Osteoblast (primary cell): ENCODE measurements around the gene MAPK7. TPM values are rescaled to one million over a fixed set of nuclear protein-coding genes. Genes with fewer than 3 reads are reported as not detected.
A peak's percentile ranks its signal among the peaks of the same experiment; 100 is the strongest.

ENCODE experiments used
- DNase-seq: peaks from one replicate; pipeline ENCODE4 v3.0.0; 2011; ENCODE audit warnings: low spot score, mixed read lengths; ENCODE audit not compliant: insufficient read length; ENCODE audit errors: missing footprints
- H2AFZ ChIP-seq: 2 replicates; pipeline ENCODE4 v1.6.0; 2011; ENCODE audit warnings: mild to moderate bottlenecking, low read length
- H3K27ac ChIP-seq: 2 replicates; pipeline ENCODE4 v1.5.1; 2011; ENCODE audit warnings: mild to moderate bottlenecking, low read depth, low read length, moderate library complexity
- H3K27me3 ChIP-seq: 2 replicates; pipeline ENCODE4 v1.6.0; 2012; ENCODE audit warnings: mild to moderate bottlenecking, control low read depth, inconsistent platforms, low read length, moderate library complexity; ENCODE audit not compliant: insufficient read depth
- H3K36me3 ChIP-seq: 2 replicates; pipeline ENCODE4 v1.5.1; 2011; ENCODE audit warnings: mild to moderate bottlenecking, low read length, control low read depth, moderate library complexity; ENCODE audit not compliant: insufficient read depth
- H3K4me1 ChIP-seq: 2 replicates; pipeline ENCODE4 v1.5.1; 2011; ENCODE audit warnings: mild to moderate bottlenecking, low read length, control low read depth, moderate library complexity; ENCODE audit not compliant: insufficient read depth
- H3K4me2 ChIP-seq: 2 replicates; pipeline ENCODE4 v1.6.0; 2011; ENCODE audit warnings: mild to moderate bottlenecking, low read length; ENCODE audit not compliant: insufficient read depth
- H3K4me3 ChIP-seq: fragments of 200-600 bp; sonication (generic); 3 replicates; pipeline ENCODE4 v1.5.1; 2012; ENCODE audit warnings: mild to moderate bottlenecking, low read length, inconsistent platforms; ENCODE audit not compliant: insufficient read depth
- H3K79me2 ChIP-seq: 2 replicates; pipeline ENCODE4 v1.6.0; 2012; ENCODE audit warnings: mild to moderate bottlenecking, low read length, control low read depth, inconsistent platforms; ENCODE audit not compliant: insufficient read depth
- H3K9me3 ChIP-seq: 2 replicates; pipeline ENCODE4 v1.5.1; 2011; ENCODE audit warnings: low read depth, low read length, control low read depth
- H4K20me1 ChIP-seq: 2 replicates; pipeline ENCODE4 v1.6.0; 2012; ENCODE audit warnings: mild to moderate bottlenecking, low read length, control low read depth; ENCODE audit not compliant: insufficient read depth
- small RNA-seq: library from RNA; depleted of rRNA; stranded (forward); fragments of <200 nt; gene quantifications from one replicate; pipeline ENCODE3, GENCODE V24; 2012
- total RNA-seq: library from RNA; depleted of rRNA; stranded (reverse); fragments of >200 nt; gene quantifications from 2 replicates; pipeline ENCODE4 v1.2.3, GENCODE V29; 2012
- TF ChIP-seq, protein P1 (sequence below): IDR thresholded peaks from 2 replicates; pipeline ENCODE4 v1.5.1; 2011; ENCODE audit warnings: mild to moderate bottlenecking, low read depth, low read length, moderate library complexity; ENCODE audit errors: extremely low read depth

Gene MAPK7
- total RNA-seq, 1 donor, result 12.7 TPM

DNA sequence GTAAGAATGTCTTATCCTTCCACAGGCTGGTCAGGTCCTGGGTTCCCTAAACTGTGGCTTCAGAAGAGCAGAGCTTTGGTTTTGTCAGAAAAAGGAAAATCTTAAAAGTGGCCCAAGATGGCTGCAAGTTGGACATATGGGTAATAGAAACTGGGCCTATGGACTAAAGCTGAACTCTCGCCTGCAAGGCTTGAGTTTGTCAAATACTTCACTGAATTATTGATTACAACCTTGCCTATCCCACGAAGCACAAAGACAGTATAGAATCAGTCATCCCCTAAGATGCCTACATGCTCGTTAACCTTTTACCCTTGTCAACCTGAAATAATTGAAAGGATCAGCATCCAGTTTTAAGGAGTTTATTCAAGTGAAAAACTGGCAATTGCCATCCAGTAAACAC, 53.4 kb downstream of the MAPK7 start:
- Histone ChIP-seq H3K27ac (no peak overlapping the region), H3K4me1 (no peaks in the 10 kb centered on the region), H3K4me3 (no peak overlapping the region), H2AFZ (no peak overlapping the region), H4K20me1 (no peaks in the 10 kb centered on the region), H3K36me3 (no peaks in the 10 kb centered on the region), H3K79me2 (no peaks in the 10 kb centered on the region), H3K27me3 (no peaks in the 10 kb centered on the region), H3K4me2 (no peak overlapping the region), H3K9me3 (no peaks in the 10 kb centered on the region)
- DNase-seq, result no peak
- TF ChIP-seq, protein P1, sequence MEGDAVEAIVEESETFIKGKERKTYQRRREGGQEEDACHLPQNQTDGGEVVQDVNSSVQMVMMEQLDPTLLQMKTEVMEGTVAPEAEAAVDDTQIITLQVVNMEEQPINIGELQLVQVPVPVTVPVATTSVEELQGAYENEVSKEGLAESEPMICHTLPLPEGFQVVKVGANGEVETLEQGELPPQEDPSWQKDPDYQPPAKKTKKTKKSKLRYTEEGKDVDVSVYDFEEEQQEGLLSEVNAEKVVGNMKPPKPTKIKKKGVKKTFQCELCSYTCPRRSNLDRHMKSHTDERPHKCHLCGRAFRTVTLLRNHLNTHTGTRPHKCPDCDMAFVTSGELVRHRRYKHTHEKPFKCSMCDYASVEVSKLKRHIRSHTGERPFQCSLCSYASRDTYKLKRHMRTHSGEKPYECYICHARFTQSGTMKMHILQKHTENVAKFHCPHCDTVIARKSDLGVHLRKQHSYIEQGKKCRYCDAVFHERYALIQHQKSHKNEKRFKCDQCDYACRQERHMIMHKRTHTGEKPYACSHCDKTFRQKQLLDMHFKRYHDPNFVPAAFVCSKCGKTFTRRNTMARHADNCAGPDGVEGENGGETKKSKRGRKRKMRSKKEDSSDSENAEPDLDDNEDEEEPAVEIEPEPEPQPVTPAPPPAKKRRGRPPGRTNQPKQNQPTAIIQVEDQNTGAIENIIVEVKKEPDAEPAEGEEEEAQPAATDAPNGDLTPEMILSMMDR, result no peak

Small RNAs within 50 kb of the gene (small RNA-seq; reads per million reads assigned to genes)
- gene MIR1180 (3.3 reads per million, percentile 80 among the genes with 10 or more reads in this experiment), gene RF00537 (not detected)

Other genes with a start within 250 kb of the MAPK7 start
- 13.6 and 18.1 TPM in 2 replicates for gene EPN2, start 141.1 kb upstream of the MAPK7 start, total RNA-seq
- gene B9D1, start 15.8 kb upstream of the MAPK7 start, total RNA-seq, result 20.6 and 21.0 TPM in 2 replicates
- 3.6 and 3.8 TPM in 2 replicates for gene MFAP4, start 8.7 kb downstream of the MAPK7 start, total RNA-seq
- 0.29 and 0.36 TPM in 2 replicates for gene RNF112, start 32.7 kb downstream of the MAPK7 start, total RNA-seq
- gene SLC47A1, start 155.4 kb downstream of the MAPK7 start, total RNA-seq, result 0.88 and 1.1 TPM in 2 replicates